Osteocyte (in vitro differentiated cells): ENCODE data around the gene TTC27. TPM values are rescaled to one million over a fixed set of nuclear protein-coding genes. Genes with fewer than 3 reads are reported as not detected.

ENCODE experiments used
- DNase-seq: peaks from one replicate; pipeline ENCODE4 v3.0.0; 2021; ENCODE audit warnings: mixed read lengths; ENCODE audit not compliant: unreplicated experiment; ENCODE audit errors: extremely low spot score
- H3K27ac Mint-ChIP-seq: one replicate; pipeline ENCODE4 v1.8.0; 2021; ENCODE audit warnings: mild to moderate bottlenecking, mixed read lengths; ENCODE audit not compliant: unreplicated experiment
- H3K27me3 Mint-ChIP-seq: one replicate; pipeline ENCODE4 v1.8.0; 2021; ENCODE audit warnings: mixed read lengths; ENCODE audit not compliant: unreplicated experiment
- H3K36me3 Mint-ChIP-seq: one replicate; pipeline ENCODE4 v1.8.0; 2021; ENCODE audit warnings: mixed read lengths; ENCODE audit not compliant: unreplicated experiment
- H3K4me1 Mint-ChIP-seq: one replicate; pipeline ENCODE4 v1.8.0; 2021; ENCODE audit warnings: mixed read lengths; ENCODE audit not compliant: unreplicated experiment
- H3K4me3 Mint-ChIP-seq: one replicate; pipeline ENCODE4 v1.8.0; 2021; ENCODE audit warnings: mild to moderate bottlenecking, moderate library complexity, mixed read lengths; ENCODE audit not compliant: unreplicated experiment
- H3K9me3 Mint-ChIP-seq: one replicate; pipeline ENCODE4 v1.8.0; 2021; ENCODE audit warnings: mixed read lengths; ENCODE audit not compliant: unreplicated experiment
- total RNA-seq: library from RNA; stranded (reverse); gene quantifications from 2 replicates; pipeline ENCODE4 v1.2.1, GENCODE V29; 2021
- TF ChIP-seq, protein P1 (sequence below): fragments of 200-600 bp; sonication (generic); IDR thresholded peaks from 2 replicates; pipeline ENCODE4 v1.5.0; 2021; ENCODE audit warnings: antibody characterized with exemption, mild to moderate bottlenecking, moderate library complexity

Gene TTC27
- total RNA-seq, 1 donor from 2014 or later: 14.2 TPM

DNA sequence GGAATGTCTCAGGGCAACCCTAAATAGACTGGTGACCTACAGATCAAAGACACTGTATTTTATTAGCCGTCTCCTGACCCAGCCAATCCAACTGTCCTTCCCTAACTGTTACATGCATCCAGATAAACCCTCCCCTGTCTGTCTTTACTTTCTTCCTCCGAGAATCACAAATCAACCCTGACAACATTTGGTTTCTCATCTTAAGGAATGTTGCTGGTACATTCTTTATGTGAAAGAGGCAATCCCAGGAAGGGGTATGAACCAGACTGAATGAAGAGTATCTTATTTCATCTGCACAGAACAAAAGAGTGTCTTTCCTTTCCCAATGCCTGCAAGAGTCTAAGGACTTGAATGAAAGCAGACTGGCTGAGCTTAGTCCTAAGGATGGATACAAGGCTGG lies 205.0 kb downstream of the TTC27 start:
- TF ChIP-seq, protein P1, sequence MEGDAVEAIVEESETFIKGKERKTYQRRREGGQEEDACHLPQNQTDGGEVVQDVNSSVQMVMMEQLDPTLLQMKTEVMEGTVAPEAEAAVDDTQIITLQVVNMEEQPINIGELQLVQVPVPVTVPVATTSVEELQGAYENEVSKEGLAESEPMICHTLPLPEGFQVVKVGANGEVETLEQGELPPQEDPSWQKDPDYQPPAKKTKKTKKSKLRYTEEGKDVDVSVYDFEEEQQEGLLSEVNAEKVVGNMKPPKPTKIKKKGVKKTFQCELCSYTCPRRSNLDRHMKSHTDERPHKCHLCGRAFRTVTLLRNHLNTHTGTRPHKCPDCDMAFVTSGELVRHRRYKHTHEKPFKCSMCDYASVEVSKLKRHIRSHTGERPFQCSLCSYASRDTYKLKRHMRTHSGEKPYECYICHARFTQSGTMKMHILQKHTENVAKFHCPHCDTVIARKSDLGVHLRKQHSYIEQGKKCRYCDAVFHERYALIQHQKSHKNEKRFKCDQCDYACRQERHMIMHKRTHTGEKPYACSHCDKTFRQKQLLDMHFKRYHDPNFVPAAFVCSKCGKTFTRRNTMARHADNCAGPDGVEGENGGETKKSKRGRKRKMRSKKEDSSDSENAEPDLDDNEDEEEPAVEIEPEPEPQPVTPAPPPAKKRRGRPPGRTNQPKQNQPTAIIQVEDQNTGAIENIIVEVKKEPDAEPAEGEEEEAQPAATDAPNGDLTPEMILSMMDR: no peak
- H3K9me3 Mint-ChIP-seq: no peaks in the 10 kb centered on the region
- peak overlapping the region; percentile 13 for H3K27ac Mint-ChIP-seq
- peaks cover 2% of the 10 kb centered on the region for H3K36me3 Mint-ChIP-seq
- no peak overlapping the region for H3K4me3 Mint-ChIP-seq
- H3K27me3 Mint-ChIP-seq: no peaks in the 10 kb centered on the region
- H3K4me1 Mint-ChIP-seq: peaks cover 19% of the 10 kb centered on the region
- DNase-seq: no peak

GRCh38 chr2:32833709-32834108 lies 205.9 kb downstream of the TTC27 start:
- TF ChIP-seq, protein P1: no peak
- Mint-ChIP-seq H3K9me3 (no peaks in the 10 kb centered on the region), H3K27ac (no peak overlapping the region), H3K36me3 (no peaks in the 10 kb centered on the region), H3K4me3 (no peak overlapping the region), H3K4me1 (peaks cover 19% of the 10 kb centered on the region), H3K27me3 (no peaks in the 10 kb centered on the region)
- DNase-seq: no peak

- DNase-seq: no peak
- H3K27me3 Mint-ChIP-seq: no peaks in the 10 kb centered on the region
These were observed 207.3 kb downstream of the TTC27 start for GRCh38 chr2:32835148-32835547.

GRCh38 chr2:32836933-32837332 lies 209.1 kb downstream of the TTC27 start:
- no peaks in the 10 kb centered on the region for H3K27me3 Mint-ChIP-seq
- no peak overlapping the region for H3K27ac Mint-ChIP-seq
- TF ChIP-seq, protein P1: no peak
- H3K36me3 Mint-ChIP-seq: no peaks in the 10 kb centered on the region
- no peak overlapping the region for H3K4me3 Mint-ChIP-seq
- peaks cover 17% of the 10 kb centered on the region for H3K4me1 Mint-ChIP-seq
- DNase-seq: no peak
- H3K9me3 Mint-ChIP-seq: no peaks in the 10 kb centered on the region

More at GRCh38 chr2:32835148-32835547, 207.3 kb downstream of the TTC27 start:
- Mint-ChIP-seq H3K9me3 (no peaks in the 10 kb centered on the region), H3K27ac (no peak overlapping the region), H3K4me3 (no peak overlapping the region), H3K4me1 (peaks cover 19% of the 10 kb centered on the region), H3K36me3 (no peaks in the 10 kb centered on the region)
- TF ChIP-seq, protein P1: no peak

DNA sequence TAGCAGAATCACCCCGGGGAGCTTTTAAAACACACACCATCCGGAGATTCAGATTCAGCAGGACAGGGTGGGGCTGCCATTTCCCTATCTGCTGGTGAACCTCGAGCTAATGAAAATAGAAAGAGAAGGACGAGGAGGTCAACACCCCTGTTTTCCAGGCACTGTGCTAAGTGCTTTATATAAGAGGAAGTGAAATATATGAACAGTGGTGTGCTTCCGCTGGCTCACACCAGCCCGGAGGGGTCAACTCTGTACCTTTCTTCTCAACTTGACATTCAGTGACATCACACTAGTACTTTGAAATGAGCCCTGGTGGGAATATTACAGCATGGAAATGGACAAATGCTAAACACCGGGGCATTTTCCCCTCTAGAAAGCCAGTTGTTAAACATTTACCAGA lies 210.6 kb downstream of the TTC27 start:
- no peak for DNase-seq
- Mint-ChIP-seq H3K27ac (no peak overlapping the region), H3K4me1 (peaks cover 6% of the 10 kb centered on the region), H3K27me3 (no peaks in the 10 kb centered on the region), H3K36me3 (no peaks in the 10 kb centered on the region), H3K9me3 (no peaks in the 10 kb centered on the region), H3K4me3 (no peak overlapping the region)
- TF ChIP-seq, protein P1: no peak
